Urinary bladder (tissue), 4 donors: ENCODE data around the gene CCSER2. TPM values are rescaled to one million over a fixed set of nuclear protein-coding genes. Genes with fewer than 3 reads are reported as not detected.
A peak's percentile ranks its signal among the peaks of the same experiment; 100 is the strongest.
"Not testable (repeated sequence)": the region's sequence is repeated elsewhere in the genome, so short reads cannot be mapped to it uniquely, and the experiment has no call there.

Source experiments
- DNase-seq: peaks from one replicate; pipeline ENCODE4 v3.0.0-alpha.2; 2015; ENCODE audit errors: extremely low spot score
- H3K27ac ChIP-seq: one replicate; pipeline ENCODE4 v1.5.1; 2013; ENCODE audit warnings: low read depth, mild to moderate bottlenecking, moderate library complexity
- H3K36me3 ChIP-seq: one replicate; pipeline ENCODE4 v1.6.1; 2013; ENCODE audit warnings: mild to moderate bottlenecking, moderate library complexity; ENCODE audit not compliant: insufficient read depth
- H3K4me1 ChIP-seq: one replicate; pipeline ENCODE4 v1.6.1; 2013; ENCODE audit warnings: mild to moderate bottlenecking, moderate library complexity; ENCODE audit not compliant: insufficient read depth
- H3K4me3 ChIP-seq: one replicate; pipeline ENCODE4 v1.5.1; 2013; ENCODE audit warnings: low read depth, low read length
- WGBS: extraction: QIAGEN DNeasy Blood & Tissue Kit; methylation state at CpG from one replicate; pipeline ENCODE4 v1.1.7; 2013; 5-methylcytosine and 5-hydroxymethylcytosine counted together
- polyA plus RNA-seq: library from polyadenylated mRNA; stranded (reverse); fragments of 200-250 nt; gene quantifications from one replicate; pipeline ENCODE4 v1.2.3, GENCODE V29; 2013
- total RNA-seq: library from RNA; depleted of rRNA; stranded (reverse); fragments of >200 nt; gene quantifications from one replicate; pipeline ENCODE4 v1.2.3, GENCODE V29; 2014
- donor health status: healthy with polysubstance abuse.
- donor health status: healthy.

Gene CCSER2
- 75.4 TPM for total RNA-seq
- polyA plus RNA-seq: 22.1 TPM

GRCh38 chr10:84328418-84329195 lies at the start of gene CCSER2:
TSS of gene CCSER2 (plus strand) at chr10:84328589. CDS start at chr10:84371053, 42,464 bp downstream.
- DNase-seq: peak; percentile 66
- Histone ChIP-seq H3K27ac (peak within 1 kb of the TSS; percentile 96), H3K4me1 (no peaks in the 10 kb centered on the region), H3K4me3 (peak within 1 kb of the TSS; percentile 94), H3K36me3 (no peaks in the 10 kb centered on the region)
- under 1% methylated on average over 102 of the region's 104 CpGs for WGBS

DNA sequence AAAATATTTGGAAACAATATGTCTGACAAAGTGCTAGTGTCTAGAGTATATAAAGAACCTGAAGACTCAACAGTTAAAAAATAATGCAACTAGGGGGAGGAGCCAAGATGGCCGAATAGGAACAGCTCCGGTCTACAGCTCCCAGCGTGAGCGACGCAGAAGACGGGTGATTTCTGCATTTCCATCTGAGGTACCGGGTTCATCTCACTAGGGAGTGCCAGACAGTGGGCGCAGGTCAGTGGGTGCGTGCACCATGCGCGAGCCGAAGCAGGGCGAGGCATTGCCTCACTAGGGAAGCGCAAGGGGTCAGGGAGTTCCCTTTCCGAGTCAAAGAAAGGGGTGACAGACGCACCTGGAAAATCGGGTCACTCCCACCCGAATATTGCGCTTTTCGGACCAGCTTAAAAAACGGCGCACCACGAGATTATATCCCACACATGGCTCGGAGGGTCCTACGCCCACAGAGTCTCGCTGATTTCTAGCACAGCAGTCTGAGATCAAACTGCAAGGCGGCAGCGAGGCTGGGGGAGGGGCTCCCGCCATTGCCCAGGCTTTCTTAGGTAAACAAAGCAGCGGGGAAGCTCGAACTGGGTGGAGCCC lies 48.4 kb upstream of the CCSER2 start:
- not testable (repeated sequence) for H3K36me3 ChIP-seq, DNase-seq, H3K4me1 ChIP-seq, H3K4me3 ChIP-seq, H3K27ac ChIP-seq
- WGBS: 68% methylated on average over 30 of the region's 31 CpGs

GRCh38 chr10:84286695-84287094 lies 41.7 kb upstream of the CCSER2 start:
- no peaks in the 10 kb centered on the region for H3K4me1 ChIP-seq
- H3K36me3 ChIP-seq: no peaks in the 10 kb centered on the region
- H3K27ac ChIP-seq: no peak overlapping the region
- no peak overlapping the region for H3K4me3 ChIP-seq
- no peak for DNase-seq

DNA sequence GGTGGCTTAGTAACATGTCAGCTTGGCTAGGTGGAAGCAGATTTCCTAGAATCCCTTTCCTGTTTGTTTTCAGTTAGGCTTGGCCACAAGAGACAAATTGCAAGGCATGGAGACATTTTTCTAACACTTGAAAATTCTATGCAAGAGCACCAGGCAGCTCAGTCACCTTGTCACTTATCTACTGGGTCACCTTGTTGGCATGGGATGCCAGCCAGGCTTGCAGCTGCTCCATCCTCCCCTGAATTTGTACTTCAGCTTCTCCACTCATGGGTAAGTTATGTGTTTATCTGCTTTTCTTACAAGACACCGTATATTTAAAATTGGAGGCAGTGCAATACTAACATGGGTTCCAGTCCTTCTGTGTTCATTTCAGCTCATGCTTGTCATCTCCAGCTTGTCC lies 40.2 kb upstream of the CCSER2 start:
- WGBS: 87% methylated on average over 1 of the region's 1 CpG
- no peak for DNase-seq
- no peaks in the 10 kb centered on the region for H3K4me1 ChIP-seq

GRCh38 chr10:84289521-84290200 lies 38.7 kb upstream of the CCSER2 start:
- no peaks in the 10 kb centered on the region for H3K36me3 ChIP-seq
- no peak overlapping the region for H3K27ac ChIP-seq
- no peak for DNase-seq
- H3K4me3 ChIP-seq: no peak overlapping the region
- WGBS: 77% methylated on average over 1 of the region's 1 CpG
- H3K4me1 ChIP-seq: no peaks in the 10 kb centered on the region

More for the DNA sequence above, 40.2 kb upstream of the CCSER2 start:
- no peaks in the 10 kb centered on the region for H3K36me3 ChIP-seq
- H3K27ac ChIP-seq: no peak overlapping the region
- no peak overlapping the region for H3K4me3 ChIP-seq

DNA sequence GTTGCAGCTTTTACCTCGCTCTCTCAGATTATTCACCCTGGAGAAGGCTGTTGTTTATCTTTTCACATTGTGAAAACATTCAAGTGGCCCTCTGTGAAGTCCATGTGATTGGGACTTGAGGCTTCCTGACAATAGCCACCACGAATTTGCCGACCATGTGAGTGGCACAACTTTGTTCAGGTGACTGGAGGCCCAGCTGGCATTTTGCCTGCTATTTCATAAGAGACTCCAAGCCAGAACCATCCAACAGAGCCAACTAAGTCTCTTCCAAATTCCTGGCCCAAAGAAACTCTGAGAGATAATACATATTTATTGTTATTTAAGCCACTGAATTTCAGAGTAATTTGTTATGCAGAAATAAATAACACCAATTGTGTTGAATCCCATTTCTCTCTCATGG lies 38.2 kb upstream of the CCSER2 start:
- Histone ChIP-seq H3K27ac (no peak overlapping the region), H3K4me1 (no peaks in the 10 kb centered on the region), H3K4me3 (no peak overlapping the region), H3K36me3 (no peaks in the 10 kb centered on the region)
- 71% methylated on average over 3 of the region's 3 CpGs for WGBS
- no peak for DNase-seq

DNA sequence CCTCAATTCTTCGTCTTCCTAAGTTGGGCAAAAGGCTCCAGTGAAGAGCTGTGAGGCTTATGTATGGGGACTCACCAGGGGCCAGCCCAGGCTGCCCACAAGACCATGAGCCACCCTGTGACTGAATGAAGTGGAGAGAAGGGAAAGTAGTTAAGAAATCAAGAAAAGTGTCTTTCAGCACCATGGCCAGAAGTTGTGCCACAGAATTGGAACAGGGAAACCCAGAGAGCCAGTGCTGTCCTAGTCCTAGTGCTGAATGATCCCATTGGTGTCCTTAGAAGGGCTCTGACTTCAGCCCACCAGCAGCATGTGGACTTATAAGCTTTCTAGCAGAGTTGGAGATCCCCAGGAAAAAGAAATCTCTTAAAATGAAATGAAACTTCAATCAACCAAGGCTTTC lies 37.0 kb upstream of the CCSER2 start:
- H3K4me3 ChIP-seq: no peak overlapping the region
- no peak for DNase-seq
- WGBS: 31% methylated on average over 1 of the region's 1 CpG
- no peaks in the 10 kb centered on the region for H3K36me3 ChIP-seq
- no peak overlapping the region for H3K27ac ChIP-seq
- H3K4me1 ChIP-seq: no peaks in the 10 kb centered on the region

GRCh38 chr10:84292502-84292901 lies 35.9 kb upstream of the CCSER2 start:
- no peaks in the 10 kb centered on the region for H3K36me3 ChIP-seq
- H3K4me3 ChIP-seq: no peak overlapping the region
- H3K27ac ChIP-seq: no peak overlapping the region
- no peaks in the 10 kb centered on the region for H3K4me1 ChIP-seq
- no peak for DNase-seq
- 90% methylated on average over 2 of the region's 2 CpGs for WGBS

DNA sequence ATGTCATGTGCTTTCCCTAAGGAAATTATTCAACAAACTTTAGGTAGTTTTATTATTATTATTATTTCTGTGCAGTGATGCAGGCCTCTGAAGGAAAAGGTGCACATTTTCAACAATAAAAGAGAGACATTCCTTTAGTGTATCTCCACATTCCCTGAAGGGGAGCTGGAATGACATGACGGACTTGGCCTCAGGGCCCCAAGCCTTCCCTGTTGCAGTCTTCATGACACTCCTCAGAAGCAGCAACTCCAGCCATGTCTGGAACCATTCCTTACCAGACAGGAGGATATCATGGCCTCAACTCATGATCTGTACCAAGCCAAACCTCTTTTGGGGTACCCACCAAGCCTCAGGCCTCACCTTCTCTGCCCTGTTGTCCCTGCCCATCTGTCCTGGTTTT lies 35.2 kb upstream of the CCSER2 start:
- 84% methylated on average over 1 of the region's 1 CpG for WGBS
- Histone ChIP-seq H3K4me1 (no peaks in the 10 kb centered on the region), H3K4me3 (no peak overlapping the region), H3K27ac (no peak overlapping the region), H3K36me3 (no peaks in the 10 kb centered on the region)
- no peak for DNase-seq

GRCh38 chr10:84293574-84294016 lies 34.8 kb upstream of the CCSER2 start:
- Histone ChIP-seq H3K36me3 (no peaks in the 10 kb centered on the region), H3K27ac (no peak overlapping the region), H3K4me1 (no peaks in the 10 kb centered on the region), H3K4me3 (no peak overlapping the region)
- no peak for DNase-seq
- WGBS: 49% methylated on average over 4 of the region's 4 CpGs

DNA sequence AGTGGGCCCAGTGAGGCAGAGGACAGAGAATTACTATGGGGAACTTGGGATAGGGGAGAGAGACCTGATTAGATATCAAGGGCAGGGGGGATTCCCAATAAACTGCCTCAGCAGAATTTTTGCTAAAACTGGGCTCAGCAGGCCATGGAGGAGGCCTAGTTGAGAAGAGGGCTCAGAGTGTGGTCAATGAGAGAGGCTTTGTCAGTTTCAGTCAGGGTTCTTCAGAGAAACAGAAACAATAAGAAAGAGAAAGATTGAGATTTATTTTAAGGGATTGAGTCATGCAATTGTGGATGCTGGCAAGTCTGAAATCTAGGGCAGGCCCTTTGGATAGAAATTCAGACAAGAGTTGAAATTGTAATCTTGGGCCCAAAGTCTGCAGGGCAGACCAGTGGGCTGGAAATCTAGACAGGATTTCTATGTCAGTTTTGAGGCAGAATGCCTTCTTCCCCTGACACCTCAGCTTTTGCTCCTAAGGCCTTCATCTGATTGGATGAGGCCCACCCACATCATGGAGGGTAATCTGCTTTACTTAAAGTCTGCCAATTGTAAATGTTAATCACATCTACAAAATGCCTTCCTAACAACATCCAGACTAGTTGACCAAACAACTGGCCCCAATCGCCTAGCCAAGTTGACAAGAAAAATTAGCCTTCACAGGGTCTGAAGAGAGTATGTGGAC lies 33.5 kb upstream of the CCSER2 start:
- no peak overlapping the region for H3K27ac ChIP-seq
- H3K4me3 ChIP-seq: no peak overlapping the region
- H3K4me1 ChIP-seq: no peaks in the 10 kb centered on the region
- WGBS: 87% methylated on average over 1 of the region's 1 CpG
- H3K36me3 ChIP-seq: no peaks in the 10 kb centered on the region
- no peak for DNase-seq

GRCh38 chr10:84296091-84296981 lies 32.1 kb upstream of the CCSER2 start:
- no peak for DNase-seq
- Histone ChIP-seq H3K27ac (no peak overlapping the region), H3K36me3 (no peaks in the 10 kb centered on the region), H3K4me3 (no peak overlapping the region), H3K4me1 (no peaks in the 10 kb centered on the region)
- WGBS: 47% methylated on average over 10 of the region's 10 CpGs

DNA sequence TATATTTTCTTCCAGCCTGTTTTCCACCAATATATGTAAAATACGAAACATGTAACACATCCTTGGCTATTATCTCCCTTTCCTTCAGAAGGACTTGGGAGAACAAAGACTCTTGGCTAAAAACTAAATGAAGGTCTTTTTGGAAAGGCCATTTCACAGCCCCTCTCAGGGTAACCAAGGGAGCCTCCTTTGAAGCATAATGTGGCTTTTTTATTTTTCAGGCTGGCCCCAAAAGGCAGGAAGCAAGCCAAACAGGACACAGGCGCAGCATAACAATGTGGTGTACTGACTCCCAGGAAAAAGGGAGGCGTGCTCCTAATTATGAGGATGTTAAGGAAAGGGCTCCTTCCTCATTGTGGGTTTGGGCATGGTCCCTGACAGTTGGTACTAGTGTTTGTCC lies 30.3 kb upstream of the CCSER2 start:
- Histone ChIP-seq H3K4me1 (no peaks in the 10 kb centered on the region), H3K36me3 (no peaks in the 10 kb centered on the region), H3K27ac (no peak overlapping the region), H3K4me3 (no peak overlapping the region)
- WGBS: 83% methylated on average over 3 of the region's 3 CpGs
- DNase-seq: no peak
